HG03025 (cell line): ENCODE results near the gene ROR2.
"Not testable (repeated sequence)": the region's sequence is repeated elsewhere in the genome, so short reads cannot be mapped to it uniquely, and the experiment has no call there.

Experiments used
- ATAC-seq: cut with Tn5 transposase; IDR thresholded peaks from one replicate; pipeline ENCODE4 v1.9.1; 2021; ENCODE audit warnings: mild to moderate bottlenecking, moderate library complexity; ENCODE audit not compliant: unreplicated experiment, low FRiP score

The ROR2 gene

DNA sequence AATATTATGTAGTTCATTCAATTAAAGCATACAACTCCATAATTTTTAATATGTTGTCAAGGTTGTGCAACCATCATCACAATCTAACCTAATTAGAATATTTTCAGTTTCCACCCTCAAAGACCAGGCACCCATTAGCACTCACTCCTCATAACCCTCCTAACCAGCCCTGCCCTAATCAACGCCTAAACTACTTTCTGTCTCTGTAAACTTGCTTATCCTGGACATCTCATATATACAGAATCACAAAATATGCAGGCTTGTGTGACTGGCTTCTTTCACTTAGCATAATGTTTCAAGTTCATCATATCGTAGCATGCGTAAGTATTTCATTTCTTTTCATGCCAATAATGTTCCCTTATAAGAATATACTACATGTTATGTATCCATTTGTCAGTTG is 391.6 kb downstream of the ROR2 start:
- no peak for ATAC-seq

GRCh38 chr9:91557327-91557726 is 392.7 kb downstream of the ROR2 start:
- no peak for ATAC-seq

- no peak for ATAC-seq
Observed at GRCh38 chr9:91555132-91555531, 394.9 kb downstream of the ROR2 start.

GRCh38 chr9:91549177-91549576 is 400.9 kb downstream of the ROR2 start:
- no peak for ATAC-seq

DNA sequence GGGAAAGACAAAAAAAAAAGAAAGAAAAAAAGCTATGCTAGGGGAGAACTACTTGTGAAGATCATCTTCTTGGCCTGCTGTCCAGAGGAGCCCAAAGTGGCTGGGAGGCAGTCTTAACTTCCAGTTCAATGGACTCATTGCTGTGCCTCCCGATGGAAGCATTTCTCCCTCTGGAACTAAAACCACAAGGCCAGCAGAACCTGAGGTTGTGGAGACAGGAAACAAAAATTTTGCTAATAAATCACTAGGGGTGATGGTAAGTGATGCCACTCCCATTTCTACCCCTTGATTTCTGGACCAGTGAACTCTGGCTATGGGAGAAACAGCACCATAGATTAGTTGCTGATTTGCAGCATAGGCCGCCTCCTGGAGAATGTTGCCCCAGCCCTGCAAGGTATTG is 402.9 kb downstream of the ROR2 start:
- ATAC-seq: no peak

GRCh38 chr9:91546574-91546973 is 403.5 kb downstream of the ROR2 start:
- no peak for ATAC-seq

GRCh38 chr9:91541734-91542133 is 408.3 kb downstream of the ROR2 start:
- ATAC-seq: no peak

DNA sequence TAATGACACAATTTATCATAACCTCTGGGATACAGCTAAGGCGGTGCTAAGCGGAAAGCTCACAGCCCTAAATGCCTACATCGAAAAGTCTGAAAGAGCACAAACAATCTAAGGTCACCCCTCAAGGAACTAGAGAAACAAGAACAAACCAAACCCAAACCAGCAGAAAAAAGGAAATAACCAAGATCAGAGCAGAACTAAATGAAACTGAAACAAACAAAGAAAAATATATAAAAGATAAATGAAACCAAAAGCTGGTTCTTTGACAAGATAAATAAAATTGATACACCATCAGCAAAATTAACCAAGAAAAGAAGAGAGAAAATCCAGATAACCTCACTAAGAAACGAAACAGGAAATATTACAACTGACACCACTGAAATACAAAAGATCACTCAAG is 409.5 kb downstream of the ROR2 start:
- ATAC-seq: not testable (repeated sequence)

GRCh38 chr9:91536211-91536691 is 413.8 kb downstream of the ROR2 start:
- no peak for ATAC-seq

DNA sequence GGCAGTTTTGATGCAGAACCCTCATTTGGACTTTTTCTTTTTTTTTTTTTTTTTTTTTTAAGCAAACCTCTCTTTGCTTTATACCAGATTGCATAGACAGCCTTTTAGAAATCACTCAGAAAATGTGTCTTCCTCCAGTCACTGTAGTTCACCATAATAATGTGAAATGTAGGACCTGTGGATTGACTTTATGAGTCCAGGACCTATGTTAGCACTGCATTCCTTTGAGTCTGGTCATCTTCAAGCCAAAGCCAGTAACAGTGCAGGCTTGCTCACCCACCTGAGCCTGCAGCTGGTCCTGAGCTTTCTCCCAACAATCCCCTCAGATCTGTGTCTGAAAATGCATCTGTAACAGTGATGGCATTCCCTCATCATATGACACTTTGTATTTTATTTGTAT is 415.7 kb downstream of the ROR2 start:
- no peak for ATAC-seq

- no peak for ATAC-seq
Observed at GRCh38 chr9:91533382-91533781, 416.6 kb downstream of the ROR2 start.

GRCh38 chr9:91532325-91532724 is 417.7 kb downstream of the ROR2 start:
- no peak for ATAC-seq

- ATAC-seq: no peak
Observed at GRCh38 chr9:91530829-91531228, 419.2 kb downstream of the ROR2 start.

- ATAC-seq: no peak
Observed at GRCh38 chr9:91522481-91522880, 427.5 kb downstream of the ROR2 start.

DNA sequence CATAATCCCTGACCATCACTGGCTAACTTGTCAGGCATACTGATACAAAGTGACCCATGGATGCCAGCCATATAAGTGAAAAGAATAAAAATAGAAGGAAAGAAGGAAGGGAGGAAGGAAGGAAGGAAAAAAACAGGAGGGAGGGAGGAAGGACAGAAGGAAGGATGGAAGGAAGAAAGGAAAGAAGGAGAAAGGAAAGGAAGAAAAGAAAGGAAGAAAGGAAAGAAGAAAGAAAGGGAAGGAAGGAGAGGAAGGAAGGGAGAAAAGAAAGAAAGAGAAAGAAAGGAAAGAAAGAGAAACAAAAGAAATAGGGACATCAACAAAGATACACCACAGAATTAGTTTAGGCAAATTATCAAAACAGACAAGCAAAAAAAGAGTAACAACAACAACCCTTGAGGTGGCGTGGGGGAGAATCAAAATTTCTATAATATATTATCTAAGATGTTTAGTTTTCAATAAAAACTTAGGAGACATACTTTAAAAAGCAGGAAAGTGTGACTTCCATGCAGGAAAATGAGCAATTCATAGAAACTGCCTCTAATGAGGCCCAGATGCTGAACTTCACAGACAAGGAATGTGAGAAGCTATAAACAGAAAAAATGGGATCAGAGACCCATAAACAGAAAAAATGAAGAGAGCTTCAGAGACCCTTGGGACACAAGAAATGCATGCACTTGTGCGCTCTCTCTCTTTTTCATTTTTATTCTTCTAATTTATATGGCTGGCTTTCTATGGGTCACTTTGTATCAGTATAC is 430.3 kb downstream of the ROR2 start:
- no peak for ATAC-seq

GRCh38 chr9:91518462-91518861 is 431.6 kb downstream of the ROR2 start:
- no peak for ATAC-seq

DNA sequence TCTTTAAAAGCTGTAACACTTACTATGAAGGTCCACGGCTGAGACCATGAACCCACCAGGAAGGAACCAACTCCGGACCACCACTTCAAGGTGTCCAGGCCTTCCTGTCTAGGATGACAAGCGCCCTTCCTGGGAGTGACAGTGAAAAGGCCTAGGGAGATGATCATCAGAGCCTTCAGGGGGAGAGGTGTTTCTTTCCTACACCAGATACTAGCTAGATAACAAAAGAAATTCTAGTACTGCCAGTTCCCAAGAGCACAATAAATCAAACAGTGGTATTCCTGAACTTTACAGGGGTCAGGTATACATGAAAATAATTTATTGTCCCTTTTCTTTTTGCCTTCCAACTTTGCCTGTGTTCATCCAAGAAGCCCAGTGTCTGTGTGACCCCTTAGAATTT is 432.2 kb downstream of the ROR2 start:
- ATAC-seq: no peak

- ATAC-seq: not testable (repeated sequence)
Observed at GRCh38 chr9:91517332-91517731, 432.7 kb downstream of the ROR2 start.

GRCh38 chr9:91516777-91517176 is 433.3 kb downstream of the ROR2 start:
- no peak for ATAC-seq

DNA sequence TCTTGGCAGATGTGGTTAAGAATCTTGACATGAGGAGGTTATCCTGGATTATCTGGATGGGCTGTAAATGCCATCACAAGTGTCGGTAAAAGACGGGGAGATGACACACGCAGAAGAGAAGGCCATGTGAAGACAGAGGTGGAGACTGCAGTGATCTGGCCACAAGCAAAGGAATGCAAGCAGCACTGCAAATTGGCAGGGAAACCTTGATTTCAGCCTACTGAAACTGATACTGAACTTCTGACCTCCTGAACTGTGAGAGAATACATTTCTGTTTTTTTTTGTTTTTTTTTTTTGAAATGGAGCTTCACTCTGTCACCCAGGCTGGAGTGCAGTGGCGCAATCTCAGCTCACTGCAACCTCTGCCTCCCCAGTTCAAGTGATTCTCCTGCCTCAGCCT is 433.9 kb downstream of the ROR2 start:
- ATAC-seq: no peak

- ATAC-seq: no peak
Observed at GRCh38 chr9:91515074-91515687, 434.8 kb downstream of the ROR2 start.
